Measurements from ENCODE around the gene TRIL.

TRIL gene

GRCh38 chr7:28955718-28956607, 2.2 kb downstream of the TRIL start:
- no peak for DNase-seq (ENCODE audit: extremely low read depth, low read depth)
- TF ChIP-seq CTCF (IDR thresholded peaks at IDR 0.05; ENCODE audit: low read depth, low read length) = peak; percentile 45

- DNase-seq (ENCODE audit: extremely low read depth, low read depth) = no peak
- TF ChIP-seq CTCF (IDR thresholded peaks at IDR 0.05; ENCODE audit: low read depth, low read length) = no peak
These were observed 2.8 kb downstream of the TRIL start for GRCh38 chr7:28955356-28955717.

GRCh38 chr7:28954946-28955345, 3.2 kb downstream of the TRIL start:
- TF ChIP-seq CTCF (IDR thresholded peaks at IDR 0.05; ENCODE audit: low read depth, low read length) = no peak
- DNase-seq (ENCODE audit: extremely low read depth, low read depth) = no peak

GRCh38 chr7:28954471-28954870, 3.7 kb downstream of the TRIL start:
- no peak for TF ChIP-seq CTCF (IDR thresholded peaks at IDR 0.05; ENCODE audit: low read depth, low read length)
- DNase-seq (ENCODE audit: extremely low read depth, low read depth) = no peak

- no peak for DNase-seq (ENCODE audit: extremely low read depth, low read depth)
- no peak for TF ChIP-seq CTCF (IDR thresholded peaks at IDR 0.05; ENCODE audit: low read depth, low read length)
These were observed 4.5 kb downstream of the TRIL start for GRCh38 chr7:28953633-28954032.

GRCh38 chr7:28942168-28942567, 16.0 kb downstream of the TRIL start:
- DNase-seq (ENCODE audit: extremely low read depth, low read depth) = no peak
- no peak for TF ChIP-seq CTCF (IDR thresholded peaks at IDR 0.05; ENCODE audit: low read depth, low read length)

- TF ChIP-seq CTCF (IDR thresholded peaks at IDR 0.05; ENCODE audit: low read depth, low read length) = no peak
- no peak for DNase-seq (ENCODE audit: extremely low read depth, low read depth)
These were observed 16.5 kb downstream of the TRIL start for GRCh38 chr7:28941633-28942032.

All from AG09319 (cell line).